ENCODE results near the gene USP32.

Gene USP32

GRCh38 chr17:60153606-60154390 is 238.1 kb downstream of the USP32 start:
- no peak for TF ChIP-seq CTCF (IDR thresholded peaks at IDR 0.05; ENCODE audit: control insufficient read depth, extremely low read depth, insufficient read depth)
- no peak for DNase-seq (ENCODE audit: low read depth)
- H3K4me3 ChIP-seq (ENCODE audit: low read depth, low read length), result no peak overlapping the region

GRCh38 chr17:60151355-60151754 is 240.6 kb downstream of the USP32 start:
- no peak overlapping the region for H3K4me3 ChIP-seq (ENCODE audit: low read depth, low read length)
- TF ChIP-seq CTCF (IDR thresholded peaks at IDR 0.05; ENCODE audit: control insufficient read depth, extremely low read depth, insufficient read depth), result no peak
- no peak for DNase-seq (ENCODE audit: low read depth)

- no peak for TF ChIP-seq CTCF (IDR thresholded peaks at IDR 0.05; ENCODE audit: control insufficient read depth, extremely low read depth, insufficient read depth)
- DNase-seq (ENCODE audit: low read depth), result no peak
- H3K4me3 ChIP-seq (ENCODE audit: low read depth, low read length), result no peak within 1 kb of the TSS
Observed at GRCh38 chr17:60149691-60150582, 242.0 kb downstream of the USP32 start, which contains the start of gene CA4. Gene CA4, plus strand, starts transcription at chr17:60149973. Its CDS starts 62 bp downstream, at chr17:60150035.

- DNase-seq (ENCODE audit: low read depth), result no peak
Observed at GRCh38 chr17:60148373-60148772, 243.6 kb downstream of the USP32 start.

GRCh38 chr17:60147553-60148223 is 244.2 kb downstream of the USP32 start:
- H3K4me3 ChIP-seq (ENCODE audit: low read depth, low read length), result no peak overlapping the region
- TF ChIP-seq CTCF (IDR thresholded peaks at IDR 0.05; ENCODE audit: control insufficient read depth, extremely low read depth, insufficient read depth), result no peak
- no peak for DNase-seq (ENCODE audit: low read depth)

More at GRCh38 chr17:60148373-60148772, 243.6 kb downstream of the USP32 start:
- H3K4me3 ChIP-seq (ENCODE audit: low read depth, low read length), result no peak overlapping the region
- no peak for TF ChIP-seq CTCF (IDR thresholded peaks at IDR 0.05; ENCODE audit: control insufficient read depth, extremely low read depth, insufficient read depth)

- no peak for TF ChIP-seq CTCF (IDR thresholded peaks at IDR 0.05; ENCODE audit: control insufficient read depth, extremely low read depth, insufficient read depth)
- H3K4me3 ChIP-seq (ENCODE audit: low read depth, low read length), result no peak overlapping the region
- no peak for DNase-seq (ENCODE audit: low read depth)
Observed at GRCh38 chr17:60146206-60146605, 245.7 kb downstream of the USP32 start.
